ENCODE data around the gene GID8.

Gene GID8

GRCh38 chr20:62938105-62938888, at the start of gene GID8:
TSS of gene GID8 (plus strand) at chr20:62938147. CDS start at chr20:62941503, 3,356 bp downstream.
- DNase-seq = peak; percentile 55

GRCh38 chr20:62888406-62888805, 49.5 kb upstream of the GID8 start:
- no peak for DNase-seq

GRCh38 chr20:62888910-62889309, 49.0 kb upstream of the GID8 start:
- DNase-seq = no peak

- DNase-seq = no peak
Measured at GRCh38 chr20:62889411-62889810, 48.5 kb upstream of the GID8 start.

GRCh38 chr20:62889871-62890270, 48.1 kb upstream of the GID8 start:
- DNase-seq = no peak

- DNase-seq = no peak
Measured at GRCh38 chr20:62890444-62890843, 47.5 kb upstream of the GID8 start.

- DNase-seq = no peak
Measured at GRCh38 chr20:62891111-62891510, 46.8 kb upstream of the GID8 start.

- DNase-seq = no peak
Measured at GRCh38 chr20:62892348-62893304, 45.3 kb upstream of the GID8 start.

GRCh38 chr20:62893700-62894099, 44.2 kb upstream of the GID8 start:
- DNase-seq = no peak

- DNase-seq = no peak
Measured at GRCh38 chr20:62894261-62894660, 43.7 kb upstream of the GID8 start.

GRCh38 chr20:62895539-62895938, 42.4 kb upstream of the GID8 start:
- DNase-seq = no peak

GRCh38 chr20:62896526-62896925, 41.4 kb upstream of the GID8 start:
- no peak for DNase-seq

- no peak for DNase-seq
Measured at GRCh38 chr20:62897666-62898065, 40.3 kb upstream of the GID8 start.

GRCh38 chr20:62898093-62898964, 39.6 kb upstream of the GID8 start:
- DNase-seq = no peak

GRCh38 chr20:62898970-62899632, 38.8 kb upstream of the GID8 start:
- peak; percentile 64 for DNase-seq

GRCh38 chr20:62899633-62900051, 38.3 kb upstream of the GID8 start:
- no peak for DNase-seq

- DNase-seq = peak; percentile 82
Measured at GRCh38 chr20:62900052-62900691, 37.8 kb upstream of the GID8 start.

- DNase-seq = no peak
Measured at GRCh38 chr20:62900692-62901584, 37.0 kb upstream of the GID8 start.

- DNase-seq = no peak
Measured at GRCh38 chr20:62901891-62902290, 36.1 kb upstream of the GID8 start.

GRCh38 chr20:62902926-62903615, 34.9 kb upstream of the GID8 start:
- no peak for DNase-seq

Measured in stimulated activated CD8-positive, alpha-beta memory T cell treated with anti-CD3 and anti-CD28 coated beads, Interleukin-4, amount 100 ng/mL, for 48 hours (primary cell).